Measurements from ENCODE around the gene RETSAT. TPM values are rescaled to one million over a fixed set of nuclear protein-coding genes. Genes with fewer than 3 reads are reported as not detected.
A peak's percentile ranks its signal among the peaks of the same experiment; 100 is the strongest.

RETSAT gene
- total and polyA plus RNA-seq, 2 of the 13 experiments (the other 11 are each of a cell fraction or from before 2014, with no cell fraction given): 46.7 to 61.0 TPM

- TF ChIP-seq PRDM15 (CRISPR knock-in tag; IDR thresholded peaks at IDR 0.05): peak; percentile 24; the same call in 1 of the 2 replicates
- no peak for TF ChIP-seq ARHGAP35 (CRISPR knock-in tag; IDR thresholded peaks at IDR 0.05; ENCODE audit: borderline replicate concordance)
- TF ChIP-seq, protein P1, sequence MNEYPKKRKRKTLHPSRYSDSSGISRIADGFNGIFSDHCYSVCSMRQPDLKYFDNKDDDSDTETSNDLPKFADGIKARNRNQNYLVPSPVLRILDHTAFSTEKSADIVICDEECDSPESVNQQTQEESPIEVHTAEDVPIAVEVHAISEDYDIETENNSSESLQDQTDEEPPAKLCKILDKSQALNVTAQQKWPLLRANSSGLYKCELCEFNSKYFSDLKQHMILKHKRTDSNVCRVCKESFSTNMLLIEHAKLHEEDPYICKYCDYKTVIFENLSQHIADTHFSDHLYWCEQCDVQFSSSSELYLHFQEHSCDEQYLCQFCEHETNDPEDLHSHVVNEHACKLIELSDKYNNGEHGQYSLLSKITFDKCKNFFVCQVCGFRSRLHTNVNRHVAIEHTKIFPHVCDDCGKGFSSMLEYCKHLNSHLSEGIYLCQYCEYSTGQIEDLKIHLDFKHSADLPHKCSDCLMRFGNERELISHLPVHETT (CRISPR knock-in tag; conservative IDR thresholded peaks at IDR 0.05): 0 out of 2 replicates have a peak, but pooled peaks have one; percentile 34
- no peak for TF ChIP-seq ZNF577 (CRISPR knock-in tag; IDR thresholded peaks at IDR 0.05; ENCODE audit: borderline replicate concordance, low read depth)
- no peak for TF ChIP-seq SMAD9 (CRISPR knock-in tag; IDR thresholded peaks at IDR 0.05)
- TF ChIP-seq ZFP82 (CRISPR knock-in tag; IDR thresholded peaks at IDR 0.05; ENCODE audit: borderline replicate concordance): no peak
- TF ChIP-seq, protein P2, sequence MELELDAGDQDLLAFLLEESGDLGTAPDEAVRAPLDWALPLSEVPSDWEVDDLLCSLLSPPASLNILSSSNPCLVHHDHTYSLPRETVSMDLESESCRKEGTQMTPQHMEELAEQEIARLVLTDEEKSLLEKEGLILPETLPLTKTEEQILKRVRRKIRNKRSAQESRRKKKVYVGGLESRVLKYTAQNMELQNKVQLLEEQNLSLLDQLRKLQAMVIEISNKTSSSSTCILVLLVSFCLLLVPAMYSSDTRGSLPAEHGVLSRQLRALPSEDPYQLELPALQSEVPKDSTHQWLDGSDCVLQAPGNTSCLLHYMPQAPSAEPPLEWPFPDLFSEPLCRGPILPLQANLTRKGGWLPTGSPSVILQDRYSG (CRISPR knock-in tag; IDR thresholded peaks at IDR 0.05): 0 out of 2 replicates have a peak, but pooled peaks have one; percentile 13
- TF ChIP-seq, protein P3, sequence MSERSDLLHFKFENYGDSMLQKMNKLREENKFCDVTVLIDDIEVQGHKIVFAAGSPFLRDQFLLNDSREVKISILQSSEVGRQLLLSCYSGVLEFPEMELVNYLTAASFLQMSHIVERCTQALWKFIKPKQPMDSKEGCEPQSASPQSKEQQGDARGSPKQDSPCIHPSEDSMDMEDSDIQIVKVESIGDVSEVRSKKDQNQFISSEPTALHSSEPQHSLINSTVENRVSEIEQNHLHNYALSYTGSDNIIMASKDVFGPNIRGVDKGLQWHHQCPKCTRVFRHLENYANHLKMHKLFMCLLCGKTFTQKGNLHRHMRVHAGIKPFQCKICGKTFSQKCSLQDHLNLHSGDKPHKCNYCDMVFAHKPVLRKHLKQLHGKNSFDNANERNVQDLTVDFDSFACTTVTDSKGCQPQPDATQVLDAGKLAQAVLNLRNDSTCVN (CRISPR knock-in tag; IDR thresholded peaks at IDR 0.05; ENCODE audit: borderline replicate concordance): 0 out of 2 replicates have a peak, but pooled peaks have one; percentile 70
- TF ChIP-seq RBFOX2 (IDR thresholded peaks at IDR 0.05; ENCODE audit: low read depth, low read length): peak; percentile 76
- TF ChIP-seq RBM22 (optimal IDR thresholded peaks at IDR 0.05; ENCODE audit: low read length): peak; percentile 42
- TF ChIP-seq KDM5A (IDR thresholded peaks at IDR 0.05; ENCODE audit: borderline replicate concordance, low read length): 0 out of 2 replicates have a peak, but pooled peaks have one; percentile 52
- TF ChIP-seq, protein P4, sequence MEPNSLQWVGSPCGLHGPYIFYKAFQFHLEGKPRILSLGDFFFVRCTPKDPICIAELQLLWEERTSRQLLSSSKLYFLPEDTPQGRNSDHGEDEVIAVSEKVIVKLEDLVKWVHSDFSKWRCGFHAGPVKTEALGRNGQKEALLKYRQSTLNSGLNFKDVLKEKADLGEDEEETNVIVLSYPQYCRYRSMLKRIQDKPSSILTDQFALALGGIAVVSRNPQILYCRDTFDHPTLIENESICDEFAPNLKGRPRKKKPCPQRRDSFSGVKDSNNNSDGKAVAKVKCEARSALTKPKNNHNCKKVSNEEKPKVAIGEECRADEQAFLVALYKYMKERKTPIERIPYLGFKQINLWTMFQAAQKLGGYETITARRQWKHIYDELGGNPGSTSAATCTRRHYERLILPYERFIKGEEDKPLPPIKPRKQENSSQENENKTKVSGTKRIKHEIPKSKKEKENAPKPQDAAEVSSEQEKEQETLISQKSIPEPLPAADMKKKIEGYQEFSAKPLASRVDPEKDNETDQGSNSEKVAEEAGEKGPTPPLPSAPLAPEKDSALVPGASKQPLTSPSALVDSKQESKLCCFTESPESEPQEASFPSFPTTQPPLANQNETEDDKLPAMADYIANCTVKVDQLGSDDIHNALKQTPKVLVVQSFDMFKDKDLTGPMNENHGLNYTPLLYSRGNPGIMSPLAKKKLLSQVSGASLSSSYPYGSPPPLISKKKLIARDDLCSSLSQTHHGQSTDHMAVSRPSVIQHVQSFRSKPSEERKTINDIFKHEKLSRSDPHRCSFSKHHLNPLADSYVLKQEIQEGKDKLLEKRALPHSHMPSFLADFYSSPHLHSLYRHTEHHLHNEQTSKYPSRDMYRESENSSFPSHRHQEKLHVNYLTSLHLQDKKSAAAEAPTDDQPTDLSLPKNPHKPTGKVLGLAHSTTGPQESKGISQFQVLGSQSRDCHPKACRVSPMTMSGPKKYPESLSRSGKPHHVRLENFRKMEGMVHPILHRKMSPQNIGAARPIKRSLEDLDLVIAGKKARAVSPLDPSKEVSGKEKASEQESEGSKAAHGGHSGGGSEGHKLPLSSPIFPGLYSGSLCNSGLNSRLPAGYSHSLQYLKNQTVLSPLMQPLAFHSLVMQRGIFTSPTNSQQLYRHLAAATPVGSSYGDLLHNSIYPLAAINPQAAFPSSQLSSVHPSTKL (CRISPR knock-in tag; IDR thresholded peaks at IDR 0.05): no peak; the same call in none of the 2 replicates
- 0 out of 2 replicates have a peak, but pooled peaks have one; percentile 59 for TF ChIP-seq ARID2 (CRISPR knock-in tag; IDR thresholded peaks at IDR 0.05; ENCODE audit: borderline replicate concordance)
- TF ChIP-seq DDIT3 (CRISPR knock-in tag; IDR thresholded peaks at IDR 0.05): no peak
- TF ChIP-seq RARG (CRISPR knock-in tag; IDR thresholded peaks at IDR 0.05; ENCODE audit: low read depth): no peak
Observed at GRCh38 chr2:85324639-85325465, 29.5 kb downstream of the RETSAT start (continued).

All from HepG2 (cell line).